GM23338 (cell line): ENCODE data around the gene MCU. TPM values are rescaled to one million over a fixed set of nuclear protein-coding genes. Genes with fewer than 3 reads are reported as not detected.

Experiments used
- ATAC-seq: fragments of 200-7000 bp; cut with Tn5 transposase; 3 replicates; pipeline ENCODE4 v1.9.1; 2020
- DNase-seq: peaks from one replicate; pipeline ENCODE4 v3.0.0-alpha.2; 2015; ENCODE audit warnings: low spot score
- H2AFZ ChIP-seq: fragments of 200-600 bp; sonication (generic); 2 replicates; pipeline ENCODE4 v1.8.0; 2016; ENCODE audit warnings: antibody characterized with exemption, mild to moderate bottlenecking, moderate library complexity
- H3F3A ChIP-seq: fragments of 200-600 bp; sonication (generic); replicated peaks from 2 replicates; pipeline ENCODE4 v1.8.0; 2017; ENCODE audit warnings: antibody characterized with exemption, mixed run types, low read depth
- H3K27ac ChIP-seq: fragments of 200-600 bp; sonication (generic); 2 replicates; pipeline ENCODE4 v1.6.1; 2016; ENCODE audit warnings: low read depth
- H3K27me3 ChIP-seq: fragments of 200-600 bp; sonication (generic); 2 replicates; pipeline ENCODE4 v1.8.0; 2016; ENCODE audit warnings: mild to moderate bottlenecking, mixed run types, moderate library complexity; ENCODE audit not compliant: insufficient read depth
- H3K36me3 ChIP-seq: fragments of 200-600 bp; sonication (generic); 2 replicates; pipeline ENCODE4 v1.8.0; 2016; ENCODE audit warnings: mild to moderate bottlenecking; ENCODE audit not compliant: insufficient read depth
- H3K4me1 ChIP-seq: fragments of 200-600 bp; sonication (generic); 2 replicates; pipeline ENCODE4 v1.8.0; 2016; ENCODE audit warnings: mild to moderate bottlenecking, moderate library complexity; ENCODE audit not compliant: insufficient read depth
- H3K4me2 ChIP-seq: fragments of 200-600 bp; sonication (generic); 2 replicates; pipeline ENCODE4 v1.7.1; 2017; ENCODE audit warnings: mixed run types
- H3K4me3 ChIP-seq: fragments of 200-600 bp; sonication (generic); 2 replicates; pipeline ENCODE4 v1.6.1; 2016; ENCODE audit warnings: mixed run types
- H3K79me2 ChIP-seq: fragments of 200-600 bp; sonication (generic); replicated peaks from 2 replicates; pipeline ENCODE4 v1.8.0; 2017; ENCODE audit warnings: mild to moderate bottlenecking; ENCODE audit not compliant: insufficient read depth
- H3K9me2 ChIP-seq: fragments of 200-600 bp; sonication (generic); 2 replicates; pipeline ENCODE4 v1.8.0; 2017; ENCODE audit not compliant: insufficient read depth
- H4K20me1 ChIP-seq: fragments of 200-600 bp; sonication (generic); replicated peaks from 2 replicates; pipeline ENCODE4 v1.8.0; 2017; ENCODE audit warnings: mild to moderate bottlenecking; ENCODE audit not compliant: insufficient read depth
- H3K27ac Mint-ChIP-seq: 2 replicates; pipeline ENCODE4 v1.8.0; 2020; ENCODE audit warnings: inconsistent platforms, mild to moderate bottlenecking, moderate library complexity, mixed read lengths
- H3K27me3 Mint-ChIP-seq: 3 replicates; pipeline ENCODE4 v1.8.0; 2022; ENCODE audit warnings: low read depth, mild to moderate bottlenecking, moderate library complexity, mixed read lengths, inconsistent platforms; ENCODE audit not compliant: insufficient read depth, poor library complexity
- H3K36me3 Mint-ChIP-seq: 3 replicates; pipeline ENCODE4 v1.8.0; 2021; ENCODE audit warnings: low read depth, mild to moderate bottlenecking, inconsistent platforms, moderate library complexity, mixed read lengths
- H3K4me1 Mint-ChIP-seq: 3 replicates; pipeline ENCODE4 v1.8.0; 2020; ENCODE audit warnings: mild to moderate bottlenecking, inconsistent platforms, mixed read lengths
- H3K4me3 Mint-ChIP-seq: 3 replicates; pipeline ENCODE4 v1.8.0; 2021; ENCODE audit warnings: moderate library complexity, mild to moderate bottlenecking, inconsistent platforms, mixed read lengths
- H3K9me3 Mint-ChIP-seq: 3 replicates; pipeline ENCODE4 v1.8.0; 2020; ENCODE audit warnings: moderate library complexity, mild to moderate bottlenecking, inconsistent platforms, mixed read lengths
- CREB1 ChIP-seq: fragments of 250-450 bp; sonication (Bioruptor Pico); IDR thresholded peaks from 2 replicates; pipeline ENCODE4 v1.5.0; 2020; ENCODE audit warnings: low read depth, mild to moderate bottlenecking, moderate library complexity
- EZH2 ChIP-seq: fragments of 200-600 bp; sonication (generic); IDR thresholded peaks from one replicate; pipeline ENCODE4 v1.8.0; 2017; ENCODE audit warnings: antibody characterized with exemption, mild to moderate bottlenecking, low read depth; ENCODE audit not compliant: unreplicated experiment
- EZH2phosphoT487 ChIP-seq: fragments of 200-600 bp; sonication (generic); IDR thresholded peaks from one replicate; pipeline ENCODE4 v1.8.1; 2018; ENCODE audit warnings: antibody characterized with exemption; ENCODE audit not compliant: unreplicated experiment
- JUNB ChIP-seq: IDR thresholded peaks from one replicate; pipeline ENCODE4 v1.6.1; 2016; ENCODE audit warnings: antibody characterized with exemption; ENCODE audit not compliant: unreplicated experiment
- POLR2AphosphoS5 ChIP-seq: IDR thresholded peaks from 2 replicates; pipeline ENCODE4 v1.6.1; 2016; ENCODE audit warnings: antibody characterized with exemption, low read depth
- ZNF114 ChIP-seq: fragments of 250-450 bp; sonication (Bioruptor Pico); IDR thresholded peaks from 2 replicates; pipeline ENCODE4 v1.5.0; 2020; ENCODE audit warnings: mild to moderate bottlenecking, moderate library complexity
- polyA plus RNA-seq: library from polyadenylated mRNA; unstranded; fragments of >200 nt; fragmentation: Nextera tagmentation; extraction: Ambion mirVana; gene quantifications from 2 replicates; pipeline ENCODE4 v1.2.1, GENCODE V29; 2016
- total RNA-seq: library from RNA; depleted of rRNA; stranded (reverse); fragments of >200 nt; shearing (Covaris generic); gene quantifications from 2 replicates; pipeline ENCODE4 v1.2.3, GENCODE V29; 2014
- TF ChIP-seq, protein P1 (sequence below): fragments of 250-450 bp; sonication (Bioruptor Pico); IDR thresholded peaks from 2 replicates; pipeline ENCODE4 v1.5.0; 2020; ENCODE audit warnings: mild to moderate bottlenecking, moderate library complexity
- TF ChIP-seq, protein P2 (sequence below), 2 experiments: fragments of 200-600 bp in 1 of 2; sonication (generic) in 1 of 2; conservative IDR thresholded peaks; 2 replicates each; pipeline versions ENCODE4 v1.5.1 to v1.6.1; 2016 to 2017; ENCODE audit warnings: antibody characterized with exemption in 2 of 2, low read depth in 2 of 2, mild to moderate bottlenecking in 2 of 2, moderate library complexity in 1 of 2

Gene MCU
- total and polyA plus RNA-seq, 2 experiments from 2014 or later: 41.8 to 68.2 TPM

DNA sequence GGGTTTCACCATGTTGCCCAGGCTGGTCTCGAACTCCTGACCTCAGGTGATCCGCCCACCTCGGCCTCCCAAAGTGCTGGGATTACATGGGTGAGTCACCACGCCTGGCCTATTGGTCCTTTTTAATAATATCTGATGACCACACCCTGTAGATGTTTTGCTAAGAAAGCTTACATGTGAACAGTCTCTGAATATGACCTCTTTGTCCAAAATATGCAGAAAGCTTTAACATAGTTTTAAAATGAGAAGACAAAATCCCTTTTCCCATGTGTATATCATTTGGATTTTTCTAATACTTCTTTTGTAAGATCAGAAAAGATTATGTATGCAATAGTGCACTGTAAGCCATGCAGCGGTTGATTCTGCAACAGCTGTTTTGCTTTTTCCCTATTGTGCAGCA lies 38.5 kb downstream of the MCU start (continued):
- TF ChIP-seq, protein P1, sequence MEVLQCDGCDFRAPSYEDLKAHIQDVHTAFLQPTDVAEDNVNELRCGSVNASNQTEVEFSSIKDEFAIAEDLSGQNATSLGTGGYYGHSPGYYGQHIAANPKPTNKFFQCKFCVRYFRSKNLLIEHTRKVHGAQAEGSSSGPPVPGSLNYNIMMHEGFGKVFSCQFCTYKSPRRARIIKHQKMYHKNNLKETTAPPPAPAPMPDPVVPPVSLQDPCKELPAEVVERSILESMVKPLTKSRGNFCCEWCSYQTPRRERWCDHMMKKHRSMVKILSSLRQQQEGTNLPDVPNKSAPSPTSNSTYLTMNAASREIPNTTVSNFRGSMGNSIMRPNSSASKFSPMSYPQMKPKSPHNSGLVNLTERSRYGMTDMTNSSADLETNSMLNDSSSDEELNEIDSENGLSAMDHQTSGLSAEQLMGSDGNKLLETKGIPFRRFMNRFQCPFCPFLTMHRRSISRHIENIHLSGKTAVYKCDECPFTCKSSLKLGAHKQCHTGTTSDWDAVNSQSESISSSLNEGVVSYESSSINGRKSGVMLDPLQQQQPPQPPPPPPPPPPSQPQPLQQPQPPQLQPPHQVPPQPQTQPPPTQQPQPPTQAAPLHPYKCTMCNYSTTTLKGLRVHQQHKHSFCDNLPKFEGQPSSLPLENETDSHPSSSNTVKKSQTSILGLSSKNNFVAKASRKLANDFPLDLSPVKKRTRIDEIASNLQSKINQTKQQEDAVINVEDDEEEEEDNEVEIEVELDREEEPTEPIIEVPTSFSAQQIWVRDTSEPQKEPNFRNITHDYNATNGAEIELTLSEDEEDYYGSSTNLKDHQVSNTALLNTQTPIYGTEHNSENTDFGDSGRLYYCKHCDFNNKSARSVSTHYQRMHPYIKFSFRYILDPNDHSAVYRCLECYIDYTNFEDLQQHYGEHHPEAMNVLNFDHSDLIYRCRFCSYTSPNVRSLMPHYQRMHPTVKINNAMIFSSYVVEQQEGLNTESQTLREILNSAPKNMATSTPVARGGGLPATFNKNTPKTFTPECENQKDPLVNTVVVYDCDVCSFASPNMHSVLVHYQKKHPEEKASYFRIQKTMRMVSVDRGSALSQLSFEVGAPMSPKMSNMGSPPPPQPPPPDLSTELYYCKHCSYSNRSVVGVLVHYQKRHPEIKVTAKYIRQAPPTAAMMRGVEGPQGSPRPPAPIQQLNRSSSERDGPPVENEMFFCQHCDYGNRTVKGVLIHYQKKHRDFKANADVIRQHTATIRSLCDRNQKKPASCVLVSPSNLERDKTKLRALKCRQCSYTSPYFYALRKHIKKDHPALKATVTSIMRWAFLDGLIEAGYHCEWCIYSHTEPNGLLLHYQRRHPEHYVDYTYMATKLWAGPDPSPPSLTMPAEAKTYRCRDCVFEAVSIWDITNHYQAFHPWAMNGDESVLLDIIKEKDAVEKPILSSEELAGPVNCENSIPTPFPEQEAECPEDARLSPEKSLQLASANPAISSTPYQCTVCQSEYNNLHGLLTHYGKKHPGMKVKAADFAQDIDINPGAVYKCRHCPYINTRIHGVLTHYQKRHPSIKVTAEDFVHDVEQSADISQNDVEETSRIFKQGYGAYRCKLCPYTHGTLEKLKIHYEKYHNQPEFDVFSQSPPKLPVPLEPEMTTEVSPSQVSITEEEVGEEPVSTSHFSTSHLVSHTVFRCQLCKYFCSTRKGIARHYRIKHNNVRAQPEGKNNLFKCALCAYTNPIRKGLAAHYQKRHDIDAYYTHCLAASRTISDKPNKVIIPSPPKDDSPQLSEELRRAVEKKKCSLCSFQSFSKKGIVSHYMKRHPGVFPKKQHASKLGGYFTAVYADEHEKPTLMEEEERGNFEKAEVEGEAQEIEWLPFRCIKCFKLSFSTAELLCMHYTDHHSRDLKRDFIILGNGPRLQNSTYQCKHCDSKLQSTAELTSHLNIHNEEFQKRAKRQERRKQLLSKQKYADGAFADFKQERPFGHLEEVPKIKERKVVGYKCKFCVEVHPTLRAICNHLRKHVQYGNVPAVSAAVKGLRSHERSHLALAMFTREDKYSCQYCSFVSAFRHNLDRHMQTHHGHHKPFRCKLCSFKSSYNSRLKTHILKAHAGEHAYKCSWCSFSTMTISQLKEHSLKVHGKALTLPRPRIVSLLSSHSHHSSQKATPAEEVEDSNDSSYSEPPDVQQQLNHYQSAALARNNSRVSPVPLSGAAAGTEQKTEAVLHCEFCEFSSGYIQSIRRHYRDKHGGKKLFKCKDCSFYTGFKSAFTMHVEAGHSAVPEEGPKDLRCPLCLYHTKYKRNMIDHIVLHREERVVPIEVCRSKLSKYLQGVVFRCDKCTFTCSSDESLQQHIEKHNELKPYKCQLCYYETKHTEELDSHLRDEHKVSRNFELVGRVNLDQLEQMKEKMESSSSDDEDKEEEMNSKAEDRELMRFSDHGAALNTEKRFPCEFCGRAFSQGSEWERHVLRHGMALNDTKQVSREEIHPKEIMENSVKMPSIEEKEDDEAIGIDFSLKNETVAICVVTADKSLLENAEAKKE (CRISPR knock-in tag): no peak
- TF ChIP-seq CREB1 (CRISPR knock-in tag): no peak
- TF ChIP-seq EZH2: no peak

DNA sequence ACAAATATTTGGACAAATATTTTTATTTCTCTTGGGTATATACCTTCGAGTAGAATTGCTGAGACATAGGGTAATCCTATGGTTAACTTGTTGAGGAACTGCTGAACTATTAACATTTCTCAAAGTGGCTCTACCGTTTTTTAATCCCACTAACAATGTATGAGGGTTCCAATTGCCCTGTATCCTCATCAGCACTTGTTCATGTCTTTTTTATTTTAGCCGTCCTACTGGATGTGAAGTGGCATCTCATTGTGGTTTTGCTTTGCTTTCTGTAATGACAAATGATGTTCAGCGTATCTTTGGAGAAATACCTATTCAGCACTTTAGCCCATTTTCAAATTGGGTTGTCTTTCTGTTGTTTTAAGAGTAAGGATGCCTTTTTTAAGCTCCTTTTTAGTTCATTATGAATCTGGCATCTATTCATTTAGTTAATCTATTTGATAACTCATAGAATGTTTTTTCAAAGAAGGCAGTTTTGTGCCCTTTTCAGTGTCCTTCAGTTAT lies 40.0 kb downstream of the MCU start:
- H3K36me3 Mint-ChIP-seq: no peaks in the 10 kb centered on the region
- no peaks in the 10 kb centered on the region for H3K9me3 Mint-ChIP-seq
- Histone ChIP-seq H3K4me1 (peaks cover 14% of the 10 kb centered on the region; the same call in 1 of the 2 replicates), H3K4me3 (no peak overlapping the region), H4K20me1 (peaks cover 7% of the 10 kb centered on the region; the same call in 1 of the 2 replicates), H3K27ac (no peak overlapping the region), H3K27me3 (no peaks in the 10 kb centered on the region), H3F3A (no peaks in the 10 kb centered on the region), H3K36me3 (no peaks in the 10 kb centered on the region), H3K79me2 (peaks cover 96% of the 10 kb centered on the region), H2AFZ (no peak overlapping the region), H3K9me2 (no peaks in the 10 kb centered on the region), H3K4me2 (no peak overlapping the region)
- H3K4me1 Mint-ChIP-seq: peaks cover 16% of the 10 kb centered on the region
- no peak overlapping the region for H3K27ac Mint-ChIP-seq
- ATAC-seq (no peak), DNase-seq (no peak)
- H3K27me3 Mint-ChIP-seq: peaks cover 3% of the 10 kb centered on the region
- H3K4me3 Mint-ChIP-seq: no peak overlapping the region
- TF ChIP-seq JUNB (no peak), EZH2 (no peak), ZNF114 (no peak), POLR2AphosphoS5 (no peak), CREB1 (CRISPR knock-in tag) (no peak), EZH2phosphoT487 (no peak)
- TF ChIP-seq, protein P1 (CRISPR knock-in tag): no peak
- TF ChIP-seq, protein P2, sequence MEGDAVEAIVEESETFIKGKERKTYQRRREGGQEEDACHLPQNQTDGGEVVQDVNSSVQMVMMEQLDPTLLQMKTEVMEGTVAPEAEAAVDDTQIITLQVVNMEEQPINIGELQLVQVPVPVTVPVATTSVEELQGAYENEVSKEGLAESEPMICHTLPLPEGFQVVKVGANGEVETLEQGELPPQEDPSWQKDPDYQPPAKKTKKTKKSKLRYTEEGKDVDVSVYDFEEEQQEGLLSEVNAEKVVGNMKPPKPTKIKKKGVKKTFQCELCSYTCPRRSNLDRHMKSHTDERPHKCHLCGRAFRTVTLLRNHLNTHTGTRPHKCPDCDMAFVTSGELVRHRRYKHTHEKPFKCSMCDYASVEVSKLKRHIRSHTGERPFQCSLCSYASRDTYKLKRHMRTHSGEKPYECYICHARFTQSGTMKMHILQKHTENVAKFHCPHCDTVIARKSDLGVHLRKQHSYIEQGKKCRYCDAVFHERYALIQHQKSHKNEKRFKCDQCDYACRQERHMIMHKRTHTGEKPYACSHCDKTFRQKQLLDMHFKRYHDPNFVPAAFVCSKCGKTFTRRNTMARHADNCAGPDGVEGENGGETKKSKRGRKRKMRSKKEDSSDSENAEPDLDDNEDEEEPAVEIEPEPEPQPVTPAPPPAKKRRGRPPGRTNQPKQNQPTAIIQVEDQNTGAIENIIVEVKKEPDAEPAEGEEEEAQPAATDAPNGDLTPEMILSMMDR (conservative IDR thresholded peaks at IDR 0.05; ENCODE audit: low read depth in 2 of 2): no peak
